ENCODE data around the gene CZIB.

The CZIB gene

GRCh38 chr1:53203466-53203865 is 17.0 kb downstream of the CZIB start:
- no peak for DNase-seq (ENCODE audit: low read depth)
- no peak for TF ChIP-seq CTCF (IDR thresholded peaks at IDR 0.05; ENCODE audit: control insufficient read depth, insufficient read depth, low read depth, low read length, missing control alignments)
- H3K4me3 ChIP-seq (ENCODE audit: control insufficient read depth, low read depth, low read length) = no peak overlapping the region

- TF ChIP-seq CTCF (IDR thresholded peaks at IDR 0.05; ENCODE audit: control insufficient read depth, insufficient read depth, low read depth, low read length, missing control alignments) = no peak
- peak; percentile 54 for DNase-seq (ENCODE audit: low read depth)
- no peak overlapping the region for H3K4me3 ChIP-seq (ENCODE audit: control insufficient read depth, low read depth, low read length)
Observed at GRCh38 chr1:53198241-53198651, 22.2 kb downstream of the CZIB start.

GRCh38 chr1:53197291-53198200 is 22.9 kb downstream of the CZIB start:
- no peak for DNase-seq (ENCODE audit: low read depth)
- TF ChIP-seq CTCF (IDR thresholded peaks at IDR 0.05; ENCODE audit: control insufficient read depth, insufficient read depth, low read depth, low read length, missing control alignments) = no peak

GRCh38 chr1:53196485-53197290 is 23.7 kb downstream of the CZIB start, which contains the start of gene CPT2:
Gene CPT2 (plus strand): TSS chr1:53196824. CDS start chr1:53196944, 120 bp downstream.
- DNase-seq (ENCODE audit: low read depth) = peak; percentile 74
- peak within 1 kb of the TSS; percentile 93 for H3K4me3 ChIP-seq (ENCODE audit: control insufficient read depth, low read depth, low read length)
- no peak for TF ChIP-seq CTCF (IDR thresholded peaks at IDR 0.05; ENCODE audit: control insufficient read depth, insufficient read depth, low read depth, low read length, missing control alignments)

More at GRCh38 chr1:53197291-53198200, 22.9 kb downstream of the CZIB start:
- H3K4me3 ChIP-seq (ENCODE audit: control insufficient read depth, low read depth, low read length) = peak overlapping the region; percentile 93

GRCh38 chr1:53196017-53196484 is 24.4 kb downstream of the CZIB start:
- no peak for TF ChIP-seq CTCF (IDR thresholded peaks at IDR 0.05; ENCODE audit: control insufficient read depth, insufficient read depth, low read depth, low read length, missing control alignments)
- peak overlapping the region; percentile 93 for H3K4me3 ChIP-seq (ENCODE audit: control insufficient read depth, low read depth, low read length)
- no peak for DNase-seq (ENCODE audit: low read depth)

GRCh38 chr1:53195246-53196016 is 25.0 kb downstream of the CZIB start:
- TF ChIP-seq CTCF (IDR thresholded peaks at IDR 0.05; ENCODE audit: control insufficient read depth, insufficient read depth, low read depth, low read length, missing control alignments) = no peak
- H3K4me3 ChIP-seq (ENCODE audit: control insufficient read depth, low read depth, low read length) = no peak overlapping the region
- DNase-seq (ENCODE audit: low read depth) = no peak

Measured in AG09309 (cell line).